GM12878 (cell line): ENCODE measurements around the gene SAMD4A. TPM values are rescaled to one million over a fixed set of nuclear protein-coding genes. Genes with fewer than 3 reads are reported as not detected.

Source experiments
- ATAC-seq: fragments of 200-7000 bp; cut with Tn5 transposase; 3 replicates; pipeline ENCODE4 v1.9.1; 2020; ENCODE audit warnings: mild to moderate bottlenecking, moderate library complexity
- BruUV-seq: library from RNA; stranded (reverse); fragments of 400-500 nt; replicated peaks from 2 replicates; lab custom pipeline; 2021; lab: Mats Ljungman, UMichigan
- CTCF ChIA-PET: fragments of 300-600 bp; sonication (Branson Sonifier 250); formaldehyde crosslinking; extraction: SDS; loops from one replicate; lab custom pipeline; 2021; ENCODE audit warnings: inconsistent platforms; lab: Yijun Ruan, JAX
- POLR2A ChIA-PET: fragments of 350-600 bp; formaldehyde crosslinking; extraction: SDS; loops from one replicate; lab custom pipeline; 2021; ENCODE audit warnings: inconsistent platforms; lab: Charles Lee
- RAD21 ChIA-PET: fragments of 300-600 bp; sonication (Branson Sonifier 250); formaldehyde crosslinking; loops from one replicate; lab custom pipeline; 2023; ENCODE audit warnings: antibody characterized with exemption; ENCODE audit not compliant: unreplicated experiment; lab: Charles Lee
- SMC1A ChIA-PET: fragments of 300-600 bp; sonication (Branson Sonifier 250); formaldehyde crosslinking; loops from one replicate; lab custom pipeline; 2023; ENCODE audit not compliant: unreplicated experiment, uncharacterized antibody; lab: Charles Lee
- DNase-seq: peaks from one replicate; pipeline ENCODE4 v3.0.0-alpha.2; 2011; ENCODE audit warnings: low read depth, low spot score
- FAIRE-seq: peaks from 3 replicates; lab custom pipeline; 2011; peaks lifted over from hg19 to GRCh38; lab: Jason Lieb, UNC
- H2AFZ ChIP-seq: 2 replicates; pipeline ENCODE4 v1.6.0; 2011; ENCODE audit warnings: low read depth, low read length, control low read depth; ENCODE audit not compliant: control insufficient read depth
- H3K27ac ChIP-seq: 2 replicates; pipeline ENCODE4 v1.5.1; 2011; ENCODE audit warnings: control low read depth; ENCODE audit not compliant: control insufficient read depth, insufficient read depth
- H3K27me3 ChIP-seq, 2 experiments: replicated peaks in 1 of 2; 2 replicates each; pipeline versions ENCODE4 v1.6.0 to v1.6.1; 2011; ENCODE audit warnings: low read length in 1 of 2; ENCODE audit not compliant: control insufficient read depth in 2 of 2, insufficient read depth in 2 of 2
- H3K36me3 ChIP-seq, 2 experiments: 2 replicates each; pipeline ENCODE4 v1.5.1; 2011; ENCODE audit warnings: low read length in 1 of 2; ENCODE audit not compliant: control insufficient read depth in 2 of 2, insufficient read depth in 2 of 2
- H3K4me1 ChIP-seq: 2 replicates; pipeline ENCODE4 v1.6.1; 2011; ENCODE audit warnings: mild to moderate bottlenecking, low read length, moderate library complexity, mixed read lengths; ENCODE audit not compliant: control insufficient read depth, insufficient read depth
- H3K4me2 ChIP-seq: 2 replicates; pipeline ENCODE4 v1.6.0; 2011; ENCODE audit warnings: control low read depth; ENCODE audit not compliant: control insufficient read depth, insufficient read depth
- H3K4me3 ChIP-seq: fragments of 200-600 bp; sonication (generic); 2 replicates; pipeline ENCODE4 v1.5.1; 2016
- H3K79me2 ChIP-seq: 2 replicates; pipeline ENCODE4 v1.6.0; 2011; ENCODE audit warnings: low read length; ENCODE audit not compliant: control insufficient read depth, insufficient read depth
- H3K9ac ChIP-seq: 2 replicates; pipeline ENCODE4 v1.8.0; 2011; ENCODE audit warnings: low read length, control low read depth, mixed read lengths; ENCODE audit not compliant: control insufficient read depth, insufficient read depth
- H3K9me3 ChIP-seq: replicated peaks from 3 replicates; pipeline ENCODE4 v1.5.1; 2011; ENCODE audit warnings: mild to moderate bottlenecking, low read length; ENCODE audit not compliant: control insufficient read depth, insufficient read depth
- H4K20me1 ChIP-seq: 2 replicates; pipeline ENCODE4 v1.6.0; 2011; ENCODE audit not compliant: control insufficient read depth, insufficient read depth
- CTCF ChIP-seq, 3 experiments: IDR thresholded peaks in 2 of 3; conservative IDR thresholded peaks in 1 of 3; 2 replicates each; pipeline ENCODE4 v1.5.1; 2011; ENCODE audit warnings: low read depth in 3 of 3, low read length in 3 of 3, mild to moderate bottlenecking in 3 of 3, control low read depth in 2 of 3, moderate library complexity in 2 of 3, inconsistent platforms in 1 of 3, mixed read lengths in 1 of 3; ENCODE audit not compliant: control insufficient read depth in 2 of 3, insufficient read depth in 1 of 3; ENCODE audit errors: extremely low read depth in 1 of 3
- CUX1 ChIP-seq: IDR thresholded peaks from 2 replicates; pipeline ENCODE4 v1.6.1; 2012; ENCODE audit warnings: improper control_type of control experiment, low read depth, low read length; ENCODE audit not compliant: insufficient replicate concordance
- RAD21 ChIP-seq: IDR thresholded peaks from 2 replicates; pipeline ENCODE4 v1.6.1; 2011; ENCODE audit warnings: mild to moderate bottlenecking, low read depth, low read length, moderate library complexity; ENCODE audit not compliant: insufficient read depth
- WGBS: methylation state at CpG from one replicate; pipeline ENCODE4 v1.1.6; 2016; ENCODE audit warnings: low lambda C conversion rate; ENCODE audit not compliant: insufficient replicate concordance, insufficient coverage; ENCODE audit errors: missing lambda C conversion rate; 5-methylcytosine and 5-hydroxymethylcytosine counted together
- in situ Hi-C: fragments of 300-500 bp; cut with MboI; formaldehyde crosslinking; loops from 9 replicates; pipeline ENCODE4 v1.14.3; 2018; ENCODE audit warnings: mixed read lengths
- intact Hi-C: fragments of 100-400 bp; cut with micrococcal nuclease; formaldehyde crosslinking; loops from one replicate; pipeline ENCODE4 v1.14.2; 2022; ENCODE audit not compliant: unreplicated experiment
- polyA plus RNA-seq, 11 experiments: library from polyadenylated mRNA; depleted of rRNA in 4 of 11; unstranded in 6 of 11; stranded (reverse) in 5 of 11; fragments of >200 nt; fragmentation: Nextera tagmentation in 4 of 11; fragmentation: Illumina TruSeq in 1 of 11; extraction: Ambion mirVana in 4 of 11; extraction: Trizol in 1 of 11; gene quantifications; 1 replicate in 1 of 11; 2 replicates in 10 of 11; pipeline versions ENCODE4 v1.2.1 to v1.2.3, GENCODE V29; 2011 to 2016; ENCODE audit warnings: inconsistent platforms in 2 of 11, missing spikeins in 2 of 11, low read depth in 1 of 11
- total RNA-seq, 4 experiments: library from RNA; depleted of rRNA in 3 of 4; stranded (reverse); fragments of >200 nt in 3 of 4; fragmentation: Illumina TruSeq in 1 of 4; extraction: Trizol in 1 of 4; gene quantifications; 2 replicates each; pipeline versions ENCODE4 v1.2.1 to v1.2.3, GENCODE V29; 2013 to 2021

Gene SAMD4A
- total and polyA plus RNA-seq, 10 of the 15 experiments (the other 5 are each of a cell fraction or from before 2014, with no cell fraction given), result 0.05 to 0.56 (median 0.31) TPM

GRCh38 chr14:54555651-54556050 is 11.3 kb upstream of the SAMD4A start:
- no peaks in the 10 kb centered on the region for H3K9me3 ChIP-seq
- no peak overlapping the region for H2AFZ ChIP-seq
- H3K4me1 ChIP-seq, result no peaks in the 10 kb centered on the region
- no peak overlapping the region for H3K27ac ChIP-seq
- FAIRE-seq (no peak), DNase-seq (no peak), ATAC-seq (no peak)
- no peak overlapping the region for H3K4me3 ChIP-seq
- in situ Hi-C loops, result loop anchor here (5.0 kb wide), 1 partner anchor 217 kb away; no protein-coding TSS in a partner anchor
- no peak overlapping the region for H3K9ac ChIP-seq
- no peaks in the 10 kb centered on the region for H4K20me1 ChIP-seq
- ChIA-PET POLR2A (interaction anchor here (0.5 kb wide), 1 partner anchor 49 kb away, joined by 4 read pairs; no protein-coding TSS in a partner anchor), SMC1A (no interaction called here), CTCF (interaction anchor here (0.7 kb wide), 1 partner anchor 16 kb away, joined by 3 read pairs; no protein-coding TSS in a partner anchor), RAD21 (no interaction called here)
- no peaks in the 10 kb centered on the region for H3K27me3 ChIP-seq
- no peaks in the 10 kb centered on the region for H3K36me3 ChIP-seq
- BruUV-seq, result no TSS peak
- intact Hi-C loops, result no loop called here
- 0 out of 2 replicates have a peak, but pooled peaks have one; percentile 21 for TF ChIP-seq RAD21
- no peak for TF ChIP-seq CUX1
- 0 out of 6 replicates have a peak, but pooled peaks of 1 of the 3 experiments have one; percentile 9 for TF ChIP-seq CTCF (IDR thresholded peaks at IDR 0.05 in 2 of 3, conservative IDR thresholded peaks at IDR 0.05 in 1 of 3; ENCODE audit: control insufficient read depth in 2 of 3, extremely low read depth in 1 of 3, insufficient read depth in 1 of 3, low read depth in 3 of 3, low read length in 3 of 3)
- H3K79me2 ChIP-seq, result no peaks in the 10 kb centered on the region
- H3K4me2 ChIP-seq, result no peak overlapping the region
- 75% methylated on average over 2 of the region's 2 CpGs for WGBS
